SIG-M5 (cell line): ENCODE data around the gene PSMB8.

Source experiments
- DNase-seq: peaks from one replicate; lab custom pipeline; 2025; lab: John Stamatoyannopoulos, UW

Gene PSMB8

DNA sequence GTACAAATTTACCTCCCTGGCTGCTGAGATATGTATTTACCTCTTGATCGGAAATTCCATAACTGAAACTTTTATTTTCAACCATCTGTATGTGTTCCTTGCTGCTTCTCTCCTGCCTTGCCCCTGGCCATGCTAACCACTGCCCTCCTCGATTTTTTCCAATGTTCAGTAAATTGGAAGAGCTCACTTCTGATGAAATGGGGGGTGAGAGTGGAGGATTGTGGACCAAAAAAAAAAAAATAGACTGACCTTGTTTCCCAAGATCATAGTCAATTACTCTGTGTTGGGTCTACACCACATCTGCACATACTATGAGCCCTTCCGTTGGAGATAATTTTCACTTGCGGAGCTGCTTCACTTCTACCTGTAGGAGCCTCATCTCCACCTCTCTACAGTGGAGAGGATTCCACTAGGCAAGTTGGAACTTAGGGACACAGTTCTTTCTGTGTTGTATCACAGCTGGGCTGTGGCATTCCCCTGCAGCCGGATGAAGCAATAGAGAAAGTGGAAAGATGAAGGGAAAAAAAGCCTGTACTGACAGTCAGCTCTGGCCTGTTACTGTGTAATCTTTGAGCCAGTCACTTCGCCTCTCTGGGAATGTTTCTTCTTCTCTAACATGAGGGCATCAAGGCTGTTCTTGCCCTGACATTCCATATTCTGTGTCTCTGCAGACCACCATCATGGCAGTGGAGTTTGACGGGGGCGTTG lies 11.8 kb upstream of the PSMB8 start:
- no peak for DNase-seq

DNA sequence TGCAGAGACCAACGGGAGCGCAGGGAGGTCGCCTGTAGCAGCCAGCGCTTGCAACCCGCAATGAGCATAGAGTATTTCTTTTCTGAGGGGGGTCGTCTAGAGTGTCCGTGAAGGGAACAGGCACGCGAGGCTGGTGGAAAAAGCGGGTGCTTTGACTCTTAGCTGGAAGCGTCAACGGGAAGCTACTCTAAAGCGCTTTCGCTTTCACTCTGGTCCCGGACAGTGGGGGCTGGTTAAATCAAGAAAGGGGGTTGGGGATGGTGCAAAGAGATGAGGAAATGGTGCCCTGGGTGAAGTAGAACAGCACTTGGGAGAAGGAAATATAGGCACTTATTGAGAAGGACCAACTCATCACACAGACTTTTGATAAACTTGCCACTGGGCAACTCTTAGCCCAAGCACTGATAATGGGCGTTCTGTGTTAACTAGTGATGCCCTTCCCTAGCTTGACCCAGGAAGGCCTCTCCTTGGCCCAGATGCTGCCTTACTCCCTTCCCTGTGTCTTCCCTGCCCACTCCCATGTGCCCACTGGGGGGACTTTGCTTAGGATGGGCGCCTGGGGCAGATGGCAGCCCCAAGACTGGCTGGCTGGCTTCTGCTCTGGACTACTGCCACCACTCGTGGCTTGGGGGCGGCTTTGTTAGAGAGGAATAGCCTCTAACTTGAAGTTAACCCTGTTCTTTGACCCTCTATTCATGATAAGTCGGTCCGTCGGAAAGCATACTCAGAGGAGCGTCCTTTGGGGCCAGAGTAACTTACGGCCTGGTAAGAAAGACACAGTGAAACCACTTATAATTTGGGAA lies 10.7 kb upstream of the PSMB8 start:
- no peak for DNase-seq

DNA sequence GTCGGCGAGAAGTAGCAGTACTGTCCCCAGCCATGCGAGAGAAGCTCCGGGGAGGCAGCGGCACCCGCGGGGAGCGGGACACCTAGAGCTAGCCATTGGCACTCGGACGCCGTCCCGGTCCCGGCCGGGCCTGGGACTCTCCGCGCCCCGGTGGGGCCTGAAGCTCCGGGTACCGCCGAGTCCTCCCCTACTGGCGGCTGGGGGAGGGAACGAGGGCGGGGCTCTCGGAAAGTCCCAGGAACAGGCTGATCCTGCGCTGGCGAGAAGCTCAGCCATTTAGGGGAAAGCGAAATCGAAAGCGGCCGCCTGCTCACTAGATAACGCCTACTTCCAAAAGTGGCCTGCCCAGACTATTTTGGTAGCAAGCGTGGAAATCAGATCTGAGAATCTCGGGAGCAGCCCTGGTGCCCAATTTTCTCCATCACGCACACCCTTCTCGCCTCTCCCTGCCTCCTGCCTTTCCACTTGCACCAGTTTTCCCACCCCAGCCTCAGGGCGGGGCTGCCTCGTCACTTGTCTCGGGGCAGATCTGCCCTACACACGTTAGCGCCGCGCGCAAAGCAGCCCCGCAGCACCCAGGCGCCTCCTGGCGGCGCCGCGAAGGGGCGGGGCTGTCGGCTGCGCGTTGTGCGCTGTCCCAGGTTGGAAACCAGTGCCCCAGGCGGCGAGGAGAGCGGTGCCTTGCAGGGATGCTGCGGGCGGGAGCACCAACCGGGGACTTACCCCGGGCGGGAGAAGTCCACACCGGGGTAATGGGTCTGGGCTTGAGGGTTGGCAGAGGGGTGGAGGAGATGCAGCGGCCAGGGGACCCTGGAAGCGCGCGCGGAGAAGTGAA lies 9.9 kb upstream of the PSMB8 start, which contains the start of the genes PSMB9 and TAP1:
PSMB9 (plus strand) TSS at position 652 of the 835 bp plus-strand sequence; CDS start at position 690, 38 bp downstream.
TAP1 (minus strand) TSS at position 164 of the 835 bp plus-strand sequence; CDS start at position 96, 68 bp downstream.
- DNase-seq: peak; percentile 59

DNA sequence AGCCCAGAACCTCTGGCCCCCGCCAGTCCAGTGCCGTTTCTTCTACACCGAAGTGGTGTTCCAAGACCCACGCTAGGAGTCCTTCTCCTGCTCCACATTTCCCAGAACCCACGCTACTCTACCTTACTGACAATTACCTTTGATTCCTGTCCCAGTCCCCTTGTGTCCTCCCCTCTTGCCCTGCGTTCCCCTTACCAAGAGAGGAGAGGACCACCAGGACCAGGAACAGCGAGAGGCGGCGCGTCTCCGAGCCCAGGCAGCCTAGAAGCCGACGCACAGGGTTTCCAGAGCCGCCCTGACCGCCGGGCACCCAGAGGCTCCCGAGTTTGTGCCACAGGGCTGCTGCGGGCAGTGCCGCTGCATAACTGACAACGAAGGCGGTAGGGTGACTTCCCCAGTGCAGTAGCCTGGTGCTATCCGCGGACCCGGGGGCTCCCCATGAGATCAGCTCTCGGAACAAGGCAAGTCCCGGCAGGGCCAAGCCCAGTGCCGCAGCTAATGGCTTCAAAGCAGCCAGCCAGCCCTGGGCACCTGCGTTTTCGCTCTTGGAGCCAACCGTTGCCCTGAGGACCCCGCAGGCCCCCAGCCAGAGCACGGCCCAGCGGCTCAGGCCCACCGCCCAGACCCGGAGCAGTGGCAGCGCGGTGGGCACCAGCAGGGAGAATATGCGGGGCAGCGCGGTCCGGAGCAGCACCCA lies 9.1 kb upstream of the PSMB8 start:
- DNase-seq: no peak

GRCh38 chr6:32852018-32852843 lies 8.4 kb upstream of the PSMB8 start:
- DNase-seq: no peak

GRCh38 chr6:32851025-32851424 lies 7.2 kb upstream of the PSMB8 start:
- DNase-seq: no peak

- no peak for DNase-seq
Observed at GRCh38 chr6:32849126-32849525, 5.3 kb upstream of the PSMB8 start.

DNA sequence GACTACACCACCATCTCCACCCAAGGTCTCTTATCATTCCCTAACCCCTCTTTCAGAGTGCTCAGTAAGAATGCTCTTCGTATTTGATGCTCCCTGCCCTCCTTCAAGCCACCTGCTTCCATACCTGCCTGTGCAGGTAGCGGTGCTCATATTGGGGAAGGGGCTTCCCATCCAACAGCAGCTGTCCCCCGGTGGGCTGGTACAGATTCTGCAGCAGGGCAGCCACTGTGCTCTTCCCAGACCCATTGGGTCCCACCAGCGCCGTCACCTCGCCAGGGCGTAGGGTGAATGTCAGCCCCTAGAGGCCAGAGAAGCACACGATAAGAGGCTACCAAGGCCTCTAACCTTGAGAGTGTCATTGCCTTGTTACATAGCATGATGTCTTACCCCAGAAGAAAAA lies 3.9 kb upstream of the PSMB8 start:
- no peak for DNase-seq

DNA sequence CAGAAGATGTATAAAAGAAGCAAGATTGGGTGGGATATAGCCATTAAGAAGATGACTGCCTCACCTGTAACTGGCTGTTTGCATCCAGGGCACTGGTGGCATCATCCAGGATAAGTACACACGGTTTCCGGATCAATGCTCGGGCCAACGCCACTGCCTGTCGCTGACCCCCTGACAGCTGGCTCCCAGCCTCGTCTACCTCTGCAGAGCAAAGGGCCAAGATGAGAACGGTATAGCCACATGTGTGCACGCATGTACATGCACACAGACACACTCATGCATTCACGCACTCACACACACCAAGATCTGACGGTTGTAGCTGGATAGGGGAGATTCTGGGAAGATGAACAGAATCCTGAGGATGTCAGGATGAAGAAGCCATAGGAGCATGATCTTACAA lies 3.2 kb upstream of the PSMB8 start:
- no peak for DNase-seq

DNA sequence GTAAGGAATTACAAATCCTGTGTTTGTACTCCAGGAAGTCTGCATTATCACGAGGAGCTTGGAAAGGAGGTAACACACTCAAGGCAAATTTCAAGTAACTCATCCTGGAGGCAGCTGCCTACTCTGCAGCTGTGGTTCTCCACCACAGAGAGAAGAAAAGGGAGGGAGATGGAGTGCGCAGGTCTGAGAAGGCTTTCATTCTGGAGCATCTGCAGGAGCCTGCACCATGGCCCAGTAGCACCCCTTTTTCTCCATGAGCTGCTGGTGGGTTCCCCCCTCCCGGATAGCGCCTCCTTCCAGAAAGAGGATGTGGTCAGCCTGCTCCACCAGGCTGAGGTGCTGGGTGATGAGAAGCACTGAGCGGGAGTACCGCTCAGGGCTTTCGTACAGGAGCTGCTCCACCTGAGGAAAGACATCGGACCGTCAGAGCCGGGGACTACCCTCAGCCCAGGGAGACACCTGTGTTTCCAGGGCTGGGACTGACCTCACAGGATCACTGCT lies 1.6 kb upstream of the PSMB8 start:
- no peak for DNase-seq

DNA sequence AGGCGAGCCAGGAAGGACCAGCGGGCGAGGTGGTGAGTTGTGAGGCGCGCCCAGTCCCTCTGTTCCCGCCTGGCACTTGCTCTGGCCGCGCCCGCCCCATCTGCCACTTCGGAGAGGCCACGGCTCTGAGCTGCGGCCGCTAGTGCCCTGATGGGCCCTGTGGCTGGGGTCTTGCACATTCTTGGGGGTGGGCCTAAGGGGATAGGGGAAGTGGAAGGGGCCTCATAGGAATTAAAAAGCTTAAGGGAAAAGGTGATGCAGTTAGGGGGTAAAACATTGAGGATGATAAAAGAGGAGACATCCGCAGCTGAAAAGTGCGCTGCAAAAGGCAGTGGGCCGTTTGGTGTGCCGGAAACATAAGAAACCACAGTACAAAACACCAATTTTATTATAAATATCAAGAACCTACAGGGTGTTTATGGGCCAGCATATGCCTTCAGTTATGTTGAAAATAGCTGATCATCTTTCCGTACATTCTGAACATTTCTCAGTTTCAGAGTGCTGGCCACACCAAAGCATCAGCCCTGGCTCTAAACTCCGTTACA lies 1.1 kb upstream of the PSMB8 start:
- no peak for DNase-seq

GRCh38 chr6:32843331-32843978 lies 392 bp downstream of the PSMB8 start:
- no peak for DNase-seq

- DNase-seq: no peak
Observed at GRCh38 chr6:32842690-32843089, 1.2 kb downstream of the PSMB8 start.

DNA sequence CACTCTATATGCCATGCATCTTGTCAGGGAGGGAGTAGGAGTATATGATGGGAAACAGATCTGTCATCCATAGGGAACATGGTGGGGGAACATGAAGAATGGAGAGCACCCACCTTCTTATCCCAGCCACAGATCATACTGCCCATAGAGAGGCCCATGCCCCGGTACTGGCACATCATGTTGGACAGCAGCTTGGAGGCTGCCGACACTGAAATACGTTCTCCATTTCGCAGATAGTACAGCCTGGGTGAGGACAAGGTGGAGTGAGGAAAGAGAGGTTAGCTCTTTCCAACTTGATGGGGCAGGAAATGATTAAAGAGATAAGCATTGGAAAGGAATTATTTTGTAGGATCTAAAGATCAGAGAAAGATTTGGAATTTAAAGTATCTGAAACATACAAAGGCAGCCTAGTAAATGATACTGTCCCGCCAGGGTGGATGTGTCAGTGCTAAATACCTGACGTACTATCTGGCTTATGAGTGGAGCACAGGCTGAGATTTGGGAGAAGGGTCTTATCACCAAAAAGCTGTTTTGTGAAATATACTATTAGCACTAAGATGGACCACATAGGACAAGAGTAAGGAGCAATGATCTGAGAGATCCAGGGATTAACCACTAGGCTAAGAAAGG lies 1.7 kb downstream of the PSMB8 start:
- DNase-seq: no peak

DNA sequence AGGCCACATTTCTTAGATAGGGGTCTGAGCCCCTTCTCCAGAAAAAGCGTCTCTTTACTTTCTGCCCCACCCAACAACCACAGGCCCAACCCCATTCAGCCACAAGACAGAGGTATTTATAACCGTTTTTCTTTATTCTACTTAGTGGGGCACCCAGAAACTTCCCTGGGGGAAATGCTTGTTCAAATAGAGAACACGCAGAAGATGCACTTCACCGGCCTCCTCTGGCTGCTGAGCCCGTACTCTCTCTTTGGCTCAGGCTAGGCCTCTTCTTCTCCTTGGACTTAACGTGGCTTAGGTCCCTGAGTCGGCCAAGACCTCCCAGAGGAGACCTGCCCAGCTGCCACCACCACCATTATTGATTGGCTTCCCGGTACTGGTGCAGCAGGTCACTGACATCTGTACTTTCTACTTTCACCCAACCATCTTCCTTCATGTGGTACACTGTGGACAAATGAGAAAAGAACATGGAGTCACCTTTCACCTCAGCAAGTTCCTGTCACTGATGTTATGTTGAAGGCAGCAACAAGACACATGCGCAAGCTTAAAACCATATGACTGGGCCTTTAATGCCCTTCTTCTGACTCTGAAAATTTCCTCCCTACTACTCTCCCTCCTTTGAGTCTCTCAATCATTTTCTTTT lies 3.1 kb downstream of the PSMB8 start:
- DNase-seq: no peak

GRCh38 chr6:32839356-32839755 lies 4.5 kb downstream of the PSMB8 start:
- DNase-seq: no peak

- peak; percentile 51 for DNase-seq
Observed at GRCh38 chr6:32838114-32838958, 5.5 kb downstream of the PSMB8 start, which contains the start of gene TAP2. Gene TAP2, minus strand, starts transcription at chr6:32838739. Its CDS starts 506 bp downstream, at chr6:32838233.

DNA sequence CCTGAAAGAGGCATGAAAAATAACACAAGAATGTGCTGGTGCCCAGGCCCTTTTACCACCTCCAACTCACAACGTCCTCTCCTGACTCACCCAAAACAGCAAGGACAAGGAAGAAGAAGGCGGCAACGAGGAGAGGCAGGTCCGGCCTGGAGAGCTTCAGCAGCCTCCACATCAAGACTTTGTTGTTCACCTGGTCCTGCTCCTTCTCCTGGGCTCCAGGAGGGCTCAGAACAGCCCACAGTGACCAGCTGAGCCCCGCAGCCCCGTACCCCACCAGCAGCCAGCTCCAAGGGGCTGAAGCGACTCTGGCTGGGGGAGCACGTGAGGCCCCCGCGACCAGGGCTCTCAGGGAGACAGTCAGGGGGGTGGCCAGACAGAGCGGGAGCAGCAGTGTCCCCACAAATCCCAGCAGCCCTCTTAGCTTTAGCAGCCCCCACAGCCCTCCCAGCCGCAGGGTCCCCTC lies 6.2 kb downstream of the PSMB8 start:
- no peak for DNase-seq
